Vagina (tissue), 2 donors: ENCODE results near the gene ACVRL1.

Source experiments
- CTCF ChIP-seq, 3 experiments: fragments of 450-650 bp in 2 of 3; fragments of 200-600 bp in 1 of 3; sonication (generic) in 1 of 3; IDR thresholded peaks; one replicate each; pipeline ENCODE4 v1.5.1; 2017 to 2019; ENCODE audit warnings: antibody characterized with exemption in 3 of 3, mild to moderate bottlenecking in 2 of 3, moderate library complexity in 2 of 3
- POLR2A ChIP-seq, 2 donors: fragments of 450-650 bp; IDR thresholded peaks; one replicate each; pipeline ENCODE4 v1.6.1; 2017; ENCODE audit warnings: antibody characterized with exemption in 2 of 2, mild to moderate bottlenecking in 2 of 2, moderate library complexity in 2 of 2
- POLR2AphosphoS5 ChIP-seq, 2 donors: sonication (generic); formaldehyde crosslinking; IDR thresholded peaks; one replicate each; pipeline ENCODE4 v1.9.0; 2017; ENCODE audit warnings: antibody characterized with exemption in 2 of 2, mild to moderate bottlenecking in 2 of 2, low read depth in 1 of 2; ENCODE audit not compliant: insufficient read depth in 1 of 2

- TF ChIP-seq POLR2A (IDR thresholded peaks at IDR 0.05) (no peak), POLR2AphosphoS5 (IDR thresholded peaks at IDR 0.05; ENCODE audit: insufficient read depth in 1 of 2, low read depth in 1 of 2) (no peak), CTCF (IDR thresholded peaks at IDR 0.05) (no peak)
These were observed 35.2 kb upstream of the ACVRL1 start for GRCh38 chr12:51871918-51872688.
